ENCODE results near the gene ITPRID2. TPM values are rescaled to one million over a fixed set of nuclear protein-coding genes. Genes with fewer than 3 reads are reported as not detected.

ITPRID2 gene
- total RNA-seq, 1 donor from 2014 or later = 50.9 TPM

- Histone ChIP-seq H3K36me3 (peaks cover 61 to 93% of the 10 kb centered on the region in 2 donors), H3K4me1 (no peaks in the 10 kb centered on the region), H3K4me3 (no peak overlapping the region), H3K27me3 (no peaks in the 10 kb centered on the region), H3K27ac (no peak overlapping the region), H3K9me3 (no peaks in the 10 kb centered on the region)
- DNase-seq (ENCODE audit: low spot score in 2 of 2) = no peak
- TF ChIP-seq CTCF (IDR thresholded peaks at IDR 0.05) = no peak
- intact Hi-C loops (cut with DNase I) = no loop called here
Measured at GRCh38 chr2:181916726-181917718, 25.5 kb downstream of the ITPRID2 start.

- Histone ChIP-seq H3K4me1 (no peaks in the 10 kb centered on the region), H3K27me3 (no peaks in the 10 kb centered on the region), H3K36me3 (peaks cover 68 to 97% of the 10 kb centered on the region in 2 donors), H3K4me3 (no peak overlapping the region), H3K27ac (no peak overlapping the region), H3K9me3 (no peaks in the 10 kb centered on the region)
- no peak for DNase-seq (ENCODE audit: low spot score in 2 of 2)
- intact Hi-C loops (cut with DNase I) = no loop called here
- no peak for TF ChIP-seq CTCF (IDR thresholded peaks at IDR 0.05)
Measured at GRCh38 chr2:181918188-181918587, 26.7 kb downstream of the ITPRID2 start.

- Histone ChIP-seq H3K4me1 (peaks cover 0 to 3% of the 10 kb centered on the region in 2 donors), H3K27me3 (no peaks in the 10 kb centered on the region), H3K27ac (no peak overlapping the region), H3K4me3 (no peak overlapping the region), H3K36me3 (peaks cover 56 to 79% of the 10 kb centered on the region in 2 donors), H3K9me3 (no peaks in the 10 kb centered on the region)
- no peak for DNase-seq (ENCODE audit: low spot score in 2 of 2)
- intact Hi-C loops (cut with DNase I) = no loop called here
- TF ChIP-seq CTCF (IDR thresholded peaks at IDR 0.05) = no peak
Measured at GRCh38 chr2:181923121-181923520, 31.6 kb downstream of the ITPRID2 start.

- no peaks in the 10 kb centered on the region for H3K9me3 ChIP-seq
- H3K4me1 ChIP-seq = peaks cover 0 to 3% of the 10 kb centered on the region in 2 donors
- intact Hi-C loops (cut with DNase I) = no loop called here
- no peak for TF ChIP-seq CTCF (IDR thresholded peaks at IDR 0.05)
- H3K27ac ChIP-seq = no peak overlapping the region
- H3K27me3 ChIP-seq = no peaks in the 10 kb centered on the region
- no peak overlapping the region for H3K4me3 ChIP-seq
- peaks cover 44 to 76% of the 10 kb centered on the region in 2 donors for H3K36me3 ChIP-seq
- no peak for DNase-seq (ENCODE audit: low spot score in 2 of 2)
Measured at GRCh38 chr2:181924336-181924735, 32.8 kb downstream of the ITPRID2 start.

- H3K27me3 ChIP-seq = no peaks in the 10 kb centered on the region
- intact Hi-C loops (cut with DNase I) = no loop called here
- no peak for TF ChIP-seq CTCF (IDR thresholded peaks at IDR 0.05)
- peaks cover 0 to 2% of the 10 kb centered on the region in 2 donors for H3K4me1 ChIP-seq
- no peak for DNase-seq (ENCODE audit: low spot score in 2 of 2)
- no peak overlapping the region for H3K27ac ChIP-seq
- no peaks in the 10 kb centered on the region for H3K9me3 ChIP-seq
- no peak overlapping the region for H3K4me3 ChIP-seq
- peaks cover 2 to 15% of the 10 kb centered on the region in 2 donors for H3K36me3 ChIP-seq
Measured at GRCh38 chr2:181934694-181935093, 43.2 kb downstream of the ITPRID2 start.

All from ascending aorta (tissue), 2 donors.